Natural killer cell treated with Interleukin-12 subunit alpha and Interleukin-12 subunit beta and Interleukin-15 and Interleukin-18, amount 100 ng/mL, for 72 hours (primary cell): ENCODE results near the gene ADAM12. TPM values are rescaled to one million over a fixed set of nuclear protein-coding genes. Genes with fewer than 3 reads are reported as not detected.

Experiments
- ATAC-seq, 2 donors: fragments of 150-1000 bp; cut with Tn5 transposase in 1 of 2; sonication (Bioruptor Pico), chemical (Tn5 transposase) in 1 of 2; 2 replicates each; pipeline ENCODE4 v1.10.0; 2021
- DNase-seq: peaks from one replicate; pipeline ENCODE4 v3.0.0; 2022; ENCODE audit warnings: low spot score
- H3K27ac Mint-ChIP-seq, 2 donors: 1 replicate in 1 of 2; 2 replicates in 1 of 2; pipeline ENCODE4 v1.8.0; 2022; ENCODE audit warnings: mixed read lengths in 2 of 2, mild to moderate bottlenecking in 1 of 2, moderate library complexity in 1 of 2
- H3K27me3 Mint-ChIP-seq, 2 donors: 1 replicate in 1 of 2; 2 replicates in 1 of 2; pipeline ENCODE4 v1.8.0; 2022; ENCODE audit warnings: mixed read lengths in 2 of 2
- H3K36me3 Mint-ChIP-seq: one replicate; pipeline ENCODE4 v1.8.0; 2022; ENCODE audit warnings: mixed read lengths
- H3K4me1 Mint-ChIP-seq, 2 donors: 1 replicate in 1 of 2; 2 replicates in 1 of 2; pipeline ENCODE4 v1.8.0; 2022; ENCODE audit warnings: low read depth in 2 of 2, mixed read lengths in 2 of 2, mild to moderate bottlenecking in 1 of 2
- H3K4me3 Mint-ChIP-seq: one replicate; pipeline ENCODE4 v1.8.0; 2022; ENCODE audit warnings: mixed read lengths
- H3K9me3 Mint-ChIP-seq: 2 replicates; pipeline ENCODE4 v1.8.0; 2022; ENCODE audit warnings: mixed read lengths
- total RNA-seq, 2 donors: library from RNA; stranded (reverse); gene quantifications; one replicate each; pipeline ENCODE4 v1.2.3, GENCODE V29; 2022

Gene ADAM12
- total RNA-seq, 2 donors from 2014 or later, result 0.06 to 0.48 TPM

GRCh38 chr10:125967533-125967932, 420.7 kb downstream of the ADAM12 start:
- ATAC-seq, result no peak
- no peak overlapping the region for H3K4me3 Mint-ChIP-seq

DNA sequence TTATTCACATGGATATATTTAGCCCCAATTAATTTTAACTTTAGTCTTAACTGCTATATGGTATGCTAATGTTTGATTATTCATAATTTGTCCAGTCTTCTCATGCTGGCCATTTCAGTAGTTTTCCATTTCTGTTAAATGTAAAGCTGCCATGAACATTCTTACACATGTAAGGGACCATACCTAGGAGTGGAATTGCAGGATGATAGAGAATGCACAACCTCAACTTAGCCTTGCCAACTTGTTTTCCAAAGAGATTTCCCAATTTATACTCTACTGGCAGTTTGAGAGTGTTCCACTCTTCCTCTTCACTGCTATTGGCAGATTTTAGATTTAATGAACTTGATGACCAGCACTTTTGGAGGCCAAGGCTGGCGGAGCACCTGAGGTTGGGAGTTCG, 423.7 kb downstream of the ADAM12 start:
- Mint-ChIP-seq H3K4me3 (no peak overlapping the region), H3K9me3 (no peaks in the 10 kb centered on the region), H3K4me1 (no peaks in the 10 kb centered on the region), H3K27ac (no peak overlapping the region), H3K27me3 (peaks cover 11 to 15% of the 10 kb centered on the region in 2 donors), H3K36me3 (no peaks in the 10 kb centered on the region)
- ATAC-seq (no peak), DNase-seq (no peak)

More at GRCh38 chr10:125967533-125967932, 420.7 kb downstream of the ADAM12 start:
- Mint-ChIP-seq H3K27me3 (peaks cover 14 to 15% of the 10 kb centered on the region in 2 donors), H3K4me1 (no peaks in the 10 kb centered on the region), H3K27ac (no peak overlapping the region), H3K36me3 (no peaks in the 10 kb centered on the region), H3K9me3 (no peaks in the 10 kb centered on the region)
- DNase-seq, result no peak
